Activated T-cell treated with anti-CD3 and anti-CD28 coated beads, Interleukin-2, amount 50 U/mL, for 24 hours (primary cell): ENCODE results near the gene MTHFD1.
"Not testable (repeated sequence)": the region's sequence is repeated elsewhere in the genome, so short reads cannot be mapped to it uniquely, and the experiment has no call there.

ENCODE experiments used
- DNase-seq: peaks from one replicate; pipeline ENCODE4 v3.0.0-alpha.2; 2020
- H3K27ac Mint-ChIP-seq: 2 replicates; pipeline ENCODE4 v1.8.0; 2020; ENCODE audit warnings: mild to moderate bottlenecking, mixed read lengths
- H3K27me3 Mint-ChIP-seq: 2 replicates; pipeline ENCODE4 v1.8.0; 2020; ENCODE audit warnings: mixed read lengths
- H3K36me3 Mint-ChIP-seq: 2 replicates; pipeline ENCODE4 v1.8.0; 2020; ENCODE audit warnings: low read depth, mixed read lengths
- H3K4me1 Mint-ChIP-seq: 2 replicates; pipeline ENCODE4 v1.8.0; 2020; ENCODE audit warnings: low read depth, mixed read lengths
- H3K4me3 Mint-ChIP-seq: 2 replicates; pipeline ENCODE4 v1.8.0; 2020; ENCODE audit warnings: mild to moderate bottlenecking, moderate library complexity, mixed read lengths
- H3K9me3 Mint-ChIP-seq: 2 replicates; pipeline ENCODE4 v1.8.0; 2020; ENCODE audit warnings: mixed read lengths

Gene MTHFD1

DNA sequence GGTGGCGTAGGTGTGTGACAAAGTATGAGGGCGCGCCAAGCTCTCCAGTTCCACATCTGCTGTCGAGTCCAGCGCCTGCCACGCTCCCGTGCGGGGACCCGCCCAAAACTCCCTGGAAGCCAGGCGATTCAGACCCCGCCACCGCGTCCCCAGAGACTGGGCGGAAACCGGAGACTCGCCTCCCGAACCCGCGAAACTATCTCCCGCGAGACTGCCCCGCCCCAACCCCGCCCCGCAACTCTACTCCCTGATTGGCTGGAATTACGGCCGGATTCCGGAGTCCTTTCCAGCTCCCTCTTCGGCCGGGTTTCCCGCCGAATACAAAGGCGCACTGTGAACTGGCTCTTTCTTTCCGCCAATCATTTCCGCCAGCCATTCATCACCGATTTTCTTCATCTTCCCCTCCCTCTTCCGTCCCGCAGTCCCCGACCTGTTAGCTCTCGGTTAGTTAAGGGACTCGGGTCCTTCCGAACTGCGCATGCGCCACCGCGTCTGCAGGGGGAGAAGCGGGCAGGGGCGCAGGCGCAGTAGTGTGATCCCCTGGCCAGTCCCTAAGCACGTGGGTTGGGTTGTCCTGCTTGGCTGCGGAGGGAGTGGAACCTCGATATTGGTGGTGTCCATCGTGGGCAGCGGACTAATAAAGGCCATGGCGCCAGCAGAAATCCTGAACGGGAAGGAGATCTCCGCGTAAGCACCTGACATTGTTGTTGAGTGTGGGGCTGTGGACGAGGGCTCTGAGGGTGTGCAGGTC lies at the start of gene MTHFD1:
Gene MTHFD1 (plus strand): TSS at position 572 of the 751 bp plus-strand sequence. CDS start 75 bp downstream, at position 647.
- H3K27me3 Mint-ChIP-seq = no peaks in the 10 kb centered on the region
- H3K4me1 Mint-ChIP-seq = peaks cover 39% of the 10 kb centered on the region
- peak within 1 kb of the TSS; percentile 99 for H3K27ac Mint-ChIP-seq
- no peaks in the 10 kb centered on the region for H3K9me3 Mint-ChIP-seq
- H3K36me3 Mint-ChIP-seq = peaks cover 57% of the 10 kb centered on the region
- H3K4me3 Mint-ChIP-seq = peak within 1 kb of the TSS; percentile 100
- DNase-seq = peak; percentile 95

DNA sequence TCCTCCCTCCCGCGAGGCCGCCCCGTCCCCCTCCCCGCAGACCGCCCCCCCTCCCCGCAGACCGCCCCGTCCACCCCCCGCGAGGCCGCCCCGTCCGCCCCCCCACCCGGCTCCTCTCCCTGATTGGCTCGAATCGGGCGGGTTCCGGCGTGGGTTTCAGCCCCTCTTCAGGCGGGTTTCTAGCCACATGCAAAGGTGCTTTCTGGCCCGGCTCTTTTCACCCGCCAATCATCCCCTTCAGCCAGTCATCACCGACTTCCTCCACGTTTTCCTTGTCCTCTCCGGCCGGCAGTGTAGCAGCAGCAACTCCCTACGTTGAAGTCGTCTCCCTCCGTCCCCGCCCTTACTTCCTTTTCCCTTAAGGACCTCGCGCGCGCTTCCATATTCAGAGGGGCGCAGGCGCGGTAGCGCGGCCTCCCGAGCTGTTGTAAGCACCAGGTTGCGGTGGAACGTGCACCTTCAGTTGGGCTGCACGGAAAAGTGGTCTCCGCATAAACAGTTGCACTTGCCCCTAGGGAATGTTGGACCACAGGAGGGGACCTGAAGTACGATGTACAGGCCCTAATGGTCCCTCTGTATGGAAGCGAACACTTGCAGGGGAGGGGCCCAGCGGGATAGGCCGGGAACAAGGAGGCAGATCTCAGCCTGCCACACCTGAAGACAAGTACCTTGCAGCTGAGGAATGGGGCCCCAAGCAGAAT lies 49.4 kb upstream of the MTHFD1 start:
- peak overlapping the region; percentile 92 for H3K4me3 Mint-ChIP-seq
- H3K9me3 Mint-ChIP-seq = peaks cover 8% of the 10 kb centered on the region
- H3K36me3 Mint-ChIP-seq = peaks cover 11% of the 10 kb centered on the region
- peak overlapping the region; percentile 93 for H3K27ac Mint-ChIP-seq
- H3K27me3 Mint-ChIP-seq = no peaks in the 10 kb centered on the region
- H3K4me1 Mint-ChIP-seq = peaks cover 26% of the 10 kb centered on the region
- peak; percentile 92 for DNase-seq

DNA sequence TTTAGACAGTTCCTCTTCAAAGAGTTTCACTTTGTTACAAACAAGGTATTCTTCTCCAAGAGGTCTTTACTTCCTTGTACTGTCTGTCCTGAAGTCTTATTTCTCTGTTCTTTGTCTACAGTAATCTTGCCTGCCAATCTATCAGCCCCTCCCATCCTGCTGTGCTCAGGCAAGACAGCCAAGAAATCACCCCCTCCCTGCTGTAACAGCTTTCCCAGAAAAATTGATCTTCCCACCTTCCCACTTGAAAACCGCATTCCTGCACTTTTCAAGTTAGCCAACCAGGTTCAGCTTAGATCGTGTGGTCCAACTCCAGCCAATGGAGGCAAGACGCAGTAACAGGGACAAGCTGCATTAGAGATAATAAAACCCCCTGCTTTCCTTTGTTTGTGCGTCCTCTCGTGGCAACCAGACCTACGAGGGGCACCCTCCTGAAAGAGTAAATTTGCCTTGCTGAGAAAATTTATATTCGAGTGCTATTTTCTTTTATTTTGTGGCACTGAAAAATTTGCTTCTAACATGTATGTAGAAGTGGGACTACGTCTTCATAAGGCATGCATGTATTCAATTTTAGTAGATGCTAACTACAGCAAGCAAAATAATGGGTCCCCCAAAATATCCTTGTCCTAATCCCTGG lies 47.5 kb upstream of the MTHFD1 start:
- Mint-ChIP-seq H3K4me1 (peaks cover 26% of the 10 kb centered on the region), H3K27ac (no peak overlapping the region), H3K27me3 (no peaks in the 10 kb centered on the region), H3K4me3 (no peak overlapping the region), H3K36me3 (peaks cover 8% of the 10 kb centered on the region), H3K9me3 (peaks cover 8% of the 10 kb centered on the region)
- no peak for DNase-seq

DNA sequence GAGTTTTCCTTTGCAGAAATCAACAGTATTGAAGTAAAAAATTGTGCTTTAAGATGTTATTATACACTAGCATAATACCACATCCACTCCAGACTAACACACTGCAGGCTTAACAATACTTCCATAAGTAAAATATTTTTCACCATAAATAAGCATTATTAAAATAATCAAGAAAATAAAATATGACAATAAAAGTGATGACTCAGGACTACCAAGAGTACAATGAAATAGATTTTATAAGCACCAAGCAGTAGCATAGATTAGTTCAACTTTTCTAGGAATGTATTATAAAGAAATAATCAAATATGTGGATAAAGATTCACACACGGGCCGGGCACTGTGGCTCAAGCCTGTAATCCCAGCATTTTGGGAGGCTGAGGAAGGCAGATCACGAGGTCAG lies 40.4 kb upstream of the MTHFD1 start:
- Mint-ChIP-seq H3K4me3 (no peak overlapping the region), H3K4me1 (no peaks in the 10 kb centered on the region), H3K27ac (no peak overlapping the region), H3K27me3 (no peaks in the 10 kb centered on the region), H3K36me3 (no peaks in the 10 kb centered on the region), H3K9me3 (no peaks in the 10 kb centered on the region)
- no peak for DNase-seq

GRCh38 chr14:64349741-64350490 lies 38.2 kb upstream of the MTHFD1 start:
- DNase-seq = no peak
- H3K36me3 Mint-ChIP-seq = no peaks in the 10 kb centered on the region
- H3K27me3 Mint-ChIP-seq = no peaks in the 10 kb centered on the region
- H3K4me3 Mint-ChIP-seq = no peak overlapping the region
- no peaks in the 10 kb centered on the region for H3K4me1 Mint-ChIP-seq
- H3K27ac Mint-ChIP-seq = no peak overlapping the region
- no peaks in the 10 kb centered on the region for H3K9me3 Mint-ChIP-seq

DNA sequence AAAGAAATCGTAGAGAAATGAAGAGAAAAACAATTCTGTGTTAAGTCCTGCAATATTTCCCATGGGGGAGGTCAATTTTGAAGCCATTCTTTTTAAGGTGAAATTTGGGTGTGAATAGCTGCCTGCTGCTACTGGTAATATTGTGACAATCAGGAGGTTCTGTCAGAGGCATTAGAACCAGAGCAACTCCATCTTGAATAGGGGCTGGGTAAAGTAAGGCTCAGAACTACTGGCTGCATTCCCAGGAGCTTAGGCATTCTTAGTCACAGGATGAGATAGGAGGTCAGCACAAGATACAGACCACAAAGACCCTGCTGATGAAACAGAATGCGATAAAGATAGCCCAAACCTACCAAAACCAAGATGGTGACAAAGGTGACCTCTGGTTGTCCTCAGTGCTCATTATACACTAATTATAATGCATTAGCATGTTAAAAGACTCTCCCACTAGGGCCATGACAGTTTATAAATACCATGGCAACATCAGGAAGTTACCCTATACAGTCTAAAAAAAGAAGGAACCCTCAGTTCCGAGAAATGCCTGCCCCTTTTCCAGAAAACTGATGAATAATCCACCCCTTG lies 24.8 kb upstream of the MTHFD1 start:
- Mint-ChIP-seq H3K4me3 (no peak overlapping the region), H3K9me3 (no peaks in the 10 kb centered on the region), H3K27me3 (no peaks in the 10 kb centered on the region), H3K36me3 (no peaks in the 10 kb centered on the region), H3K27ac (no peak overlapping the region), H3K4me1 (no peaks in the 10 kb centered on the region)
- no peak for DNase-seq

GRCh38 chr14:64364907-64365306 lies 23.2 kb upstream of the MTHFD1 start:
- no peaks in the 10 kb centered on the region for H3K27me3 Mint-ChIP-seq
- no peaks in the 10 kb centered on the region for H3K36me3 Mint-ChIP-seq
- H3K4me3 Mint-ChIP-seq = no peak overlapping the region
- no peak for DNase-seq
- H3K4me1 Mint-ChIP-seq = no peaks in the 10 kb centered on the region
- H3K9me3 Mint-ChIP-seq = no peaks in the 10 kb centered on the region
- no peak overlapping the region for H3K27ac Mint-ChIP-seq

DNA sequence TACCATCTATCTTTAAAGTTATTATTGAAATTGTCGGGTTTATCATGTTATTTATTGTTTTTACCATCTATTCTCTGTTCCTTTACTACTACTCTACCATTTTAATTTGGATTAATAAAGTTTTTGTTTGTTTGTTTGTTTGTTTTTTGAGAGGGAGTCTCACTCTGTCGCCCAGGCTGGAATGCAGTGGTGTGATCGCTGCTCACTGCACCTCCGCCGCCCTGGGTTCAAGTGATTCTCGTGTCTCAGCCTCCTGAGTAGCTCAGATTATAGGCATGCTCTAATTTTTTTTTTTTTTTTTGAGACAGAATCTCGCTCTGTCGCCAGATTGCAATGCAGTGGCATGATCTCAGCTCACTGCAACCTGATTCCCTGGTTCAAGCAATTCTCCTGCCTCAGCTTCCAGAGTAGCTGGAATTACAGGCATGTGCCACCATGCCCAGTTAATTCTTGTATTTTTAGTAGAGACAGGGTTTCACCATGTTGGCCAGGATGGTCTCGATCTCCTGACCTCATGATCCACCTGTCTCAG lies 22.7 kb upstream of the MTHFD1 start:
- H3K9me3 Mint-ChIP-seq, H3K36me3 Mint-ChIP-seq, H3K4me3 Mint-ChIP-seq, DNase-seq, H3K27me3 Mint-ChIP-seq, H3K4me1 Mint-ChIP-seq, H3K27ac Mint-ChIP-seq: not testable (repeated sequence)

DNA sequence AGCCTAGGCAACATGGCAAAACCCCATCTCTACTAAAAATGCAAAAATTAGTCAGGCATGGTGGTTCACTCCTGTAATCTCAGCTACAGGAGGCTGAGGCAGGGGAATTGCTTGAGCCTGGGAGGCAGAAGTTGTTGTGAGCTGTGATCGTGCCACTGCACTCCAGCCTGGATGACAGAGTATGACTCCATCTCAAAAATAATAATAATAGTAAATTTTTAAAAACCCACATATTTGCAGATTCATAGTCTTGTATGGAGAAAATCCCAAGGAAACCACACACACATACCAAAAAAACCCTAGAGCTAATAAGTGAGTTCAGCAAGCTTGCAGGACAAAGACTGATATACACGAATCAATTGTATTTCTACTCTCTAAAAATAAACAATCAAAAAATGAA lies 19.0 kb upstream of the MTHFD1 start:
- Mint-ChIP-seq H3K27me3 (no peaks in the 10 kb centered on the region), H3K4me3 (no peak overlapping the region)
- DNase-seq = no peak

DNA sequence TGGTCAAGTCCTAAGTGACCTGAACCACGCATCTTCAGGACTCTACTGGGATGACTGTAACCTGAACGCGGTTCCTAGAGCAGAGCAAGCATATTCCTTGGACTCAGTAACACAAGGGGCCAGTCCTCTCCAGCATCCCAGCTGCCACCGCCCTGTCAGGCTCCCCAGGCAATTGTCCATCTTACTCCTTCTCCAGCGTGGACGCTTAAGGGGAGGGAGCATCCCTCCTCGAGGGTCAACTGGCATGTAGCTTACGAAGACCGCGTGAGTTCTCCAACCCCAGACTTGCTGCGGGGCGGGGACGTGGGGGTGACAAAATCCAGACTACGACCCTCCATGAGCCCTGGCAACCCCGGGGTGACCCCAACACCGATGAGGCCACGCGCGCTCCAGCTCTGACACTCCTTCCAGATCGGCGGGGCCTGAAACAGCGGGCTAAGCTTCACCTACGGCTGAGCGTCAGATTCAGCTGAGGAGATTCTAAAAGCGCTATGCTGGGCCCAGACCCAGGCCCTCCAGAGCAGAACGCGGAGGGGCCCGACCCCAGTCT lies 846 bp upstream of the MTHFD1 start:
- no peak for DNase-seq
- no peaks in the 10 kb centered on the region for H3K27me3 Mint-ChIP-seq
- H3K27ac Mint-ChIP-seq = peak overlapping the region; percentile 99
- peak overlapping the region; percentile 100 for H3K4me3 Mint-ChIP-seq
- peaks cover 33% of the 10 kb centered on the region for H3K4me1 Mint-ChIP-seq
- H3K9me3 Mint-ChIP-seq = no peaks in the 10 kb centered on the region
- peaks cover 50% of the 10 kb centered on the region for H3K36me3 Mint-ChIP-seq

More for the DNA sequence above, 19.0 kb upstream of the MTHFD1 start:
- H3K27ac Mint-ChIP-seq = no peak overlapping the region
- H3K4me1 Mint-ChIP-seq = no peaks in the 10 kb centered on the region
- no peaks in the 10 kb centered on the region for H3K36me3 Mint-ChIP-seq
- H3K9me3 Mint-ChIP-seq = no peaks in the 10 kb centered on the region

DNA sequence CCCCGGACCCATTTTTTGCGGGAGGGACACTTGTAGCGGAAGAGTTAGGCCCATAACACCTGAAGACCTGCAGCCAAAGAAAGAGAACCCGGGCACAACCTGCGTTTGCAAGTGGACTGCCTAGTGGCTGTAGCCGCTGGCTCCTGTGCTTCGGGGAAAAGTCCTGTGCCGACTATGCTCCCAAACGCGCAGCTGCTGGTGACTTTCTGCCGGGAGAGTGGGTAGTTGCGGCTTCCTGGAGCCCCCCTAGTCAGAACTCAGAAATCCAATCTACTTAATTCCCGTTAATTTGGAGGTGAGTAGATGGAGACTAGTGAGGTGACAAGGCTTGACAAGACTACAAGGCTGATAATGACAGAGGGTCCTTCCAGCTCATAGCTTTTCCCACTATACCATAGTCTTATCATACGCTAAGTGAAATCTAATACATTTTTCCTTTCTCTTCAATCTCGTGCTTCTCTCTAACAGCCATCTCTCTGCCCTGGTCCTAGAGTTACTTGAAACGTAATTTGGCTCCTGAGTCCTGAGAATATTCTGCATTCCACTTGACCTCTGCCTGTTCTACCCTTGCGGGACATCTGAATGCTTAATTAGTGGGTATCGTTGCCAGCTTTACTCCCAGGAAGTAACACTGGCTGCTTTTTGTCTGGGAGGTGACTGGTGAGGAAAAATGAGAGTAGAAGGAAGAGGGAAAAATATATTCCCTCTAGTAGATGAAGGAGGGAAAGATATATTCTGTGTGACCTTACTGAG lies 556 bp downstream of the MTHFD1 start:
- DNase-seq = no peak
- peaks cover 64% of the 10 kb centered on the region for H3K36me3 Mint-ChIP-seq
- peak overlapping the region; percentile 99 for H3K27ac Mint-ChIP-seq
- H3K9me3 Mint-ChIP-seq = no peaks in the 10 kb centered on the region
- H3K4me3 Mint-ChIP-seq = peak overlapping the region; percentile 100
- peaks cover 45% of the 10 kb centered on the region for H3K4me1 Mint-ChIP-seq
- no peaks in the 10 kb centered on the region for H3K27me3 Mint-ChIP-seq

DNA sequence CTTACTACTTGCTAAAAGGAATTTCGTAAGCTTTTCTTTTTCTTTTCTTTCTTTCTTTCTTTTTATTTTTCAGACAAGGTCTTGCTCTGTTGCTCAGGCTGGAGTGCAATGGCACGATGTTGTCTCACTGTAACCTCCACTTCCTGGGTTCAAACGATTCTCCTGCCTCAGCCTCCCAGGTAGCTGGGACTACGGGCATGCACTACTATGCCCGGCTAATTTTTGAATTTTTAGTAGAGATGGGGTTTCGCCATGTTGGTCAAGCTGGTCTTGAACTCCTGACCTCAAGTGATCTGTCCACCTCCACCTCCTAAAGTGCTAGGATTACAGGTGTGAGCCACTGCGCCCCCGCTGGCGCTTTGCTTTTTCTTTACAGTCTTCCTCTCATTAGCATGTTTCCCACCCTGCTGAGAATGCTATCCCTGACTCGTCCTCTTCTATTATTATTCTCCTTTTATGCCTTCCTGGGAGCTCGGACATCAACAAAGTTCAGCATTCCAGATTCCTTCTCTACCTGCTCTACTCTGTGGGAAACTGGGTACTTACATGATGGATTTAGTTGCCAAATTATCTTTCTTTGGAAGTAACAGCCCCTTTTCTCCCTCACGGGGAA lies 3.1 kb downstream of the MTHFD1 start:
- Mint-ChIP-seq H3K27ac (no peak overlapping the region), H3K4me3 (peak overlapping the region; percentile 33), H3K27me3 (no peaks in the 10 kb centered on the region), H3K4me1 (peaks cover 56% of the 10 kb centered on the region), H3K36me3 (peaks cover 86% of the 10 kb centered on the region), H3K9me3 (no peaks in the 10 kb centered on the region)
- DNase-seq = no peak

GRCh38 chr14:64391986-64392385 lies 3.8 kb downstream of the MTHFD1 start:
- DNase-seq = no peak
- no peaks in the 10 kb centered on the region for H3K27me3 Mint-ChIP-seq
- H3K9me3 Mint-ChIP-seq = no peaks in the 10 kb centered on the region
- peaks cover 54% of the 10 kb centered on the region for H3K4me1 Mint-ChIP-seq
- no peak overlapping the region for H3K27ac Mint-ChIP-seq
- H3K36me3 Mint-ChIP-seq = peaks cover 86% of the 10 kb centered on the region
- no peak overlapping the region for H3K4me3 Mint-ChIP-seq
